Measurements from ENCODE around the gene PRAMEF6. TPM values are rescaled to one million over a fixed set of nuclear protein-coding genes. Genes with fewer than 3 reads are reported as not detected.
"Not testable (repeated sequence)": the region's sequence is repeated elsewhere in the genome, so short reads cannot be mapped to it uniquely, and the experiment has no call there.

PRAMEF6 gene
- total RNA-seq, 1 experiment from 2014 or later = not detected

DNA sequence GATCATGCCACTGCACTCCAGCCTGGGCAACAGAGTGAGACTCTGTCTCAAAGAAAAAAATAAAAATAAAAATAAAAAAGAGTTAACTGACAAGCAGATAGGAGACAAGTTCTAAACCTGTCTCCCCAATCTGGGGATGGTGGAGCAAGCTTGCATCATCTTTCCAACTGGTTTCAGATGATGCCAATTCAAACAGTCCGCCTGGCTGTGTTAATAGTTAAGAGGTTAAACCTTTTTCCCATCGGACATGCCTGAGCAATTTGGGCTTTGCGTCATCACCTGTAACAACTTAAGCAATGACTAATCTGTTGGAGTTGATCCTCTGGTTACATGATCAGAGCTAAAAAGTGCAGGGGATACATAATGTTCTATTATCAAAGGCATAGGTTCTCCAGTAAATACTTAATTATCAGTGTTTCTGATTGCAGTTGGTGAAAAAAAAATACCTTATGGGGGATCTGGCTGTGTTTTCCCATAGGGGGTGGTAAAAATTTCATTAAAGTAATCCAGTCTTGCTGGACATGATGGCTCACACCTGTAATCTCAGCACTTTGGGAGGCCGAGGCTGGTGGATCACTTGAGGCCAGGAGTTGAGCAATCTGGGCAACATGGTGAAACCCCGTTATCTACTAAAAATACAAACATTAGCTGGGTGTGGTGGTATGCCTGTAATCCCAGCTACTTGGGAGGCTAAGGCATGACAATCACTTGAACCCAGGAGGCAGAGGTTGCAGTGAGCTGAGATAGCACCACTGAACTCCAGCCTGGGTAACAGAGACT lies 43.4 kb downstream of the PRAMEF6 start:
- H3K9me3 ChIP-seq (ENCODE audit: control insufficient read depth, low read depth, low read length); H3K36me3 Mint-ChIP-seq (ENCODE audit: insufficient read depth in 1 of 3, low read depth in 3 of 3): not testable (repeated sequence)
- no CpG with 5 or more reads among the region's 5 CpGs for WGBS (ENCODE audit: extremely low coverage, insufficient read length, low lambda C conversion rate)

DNA sequence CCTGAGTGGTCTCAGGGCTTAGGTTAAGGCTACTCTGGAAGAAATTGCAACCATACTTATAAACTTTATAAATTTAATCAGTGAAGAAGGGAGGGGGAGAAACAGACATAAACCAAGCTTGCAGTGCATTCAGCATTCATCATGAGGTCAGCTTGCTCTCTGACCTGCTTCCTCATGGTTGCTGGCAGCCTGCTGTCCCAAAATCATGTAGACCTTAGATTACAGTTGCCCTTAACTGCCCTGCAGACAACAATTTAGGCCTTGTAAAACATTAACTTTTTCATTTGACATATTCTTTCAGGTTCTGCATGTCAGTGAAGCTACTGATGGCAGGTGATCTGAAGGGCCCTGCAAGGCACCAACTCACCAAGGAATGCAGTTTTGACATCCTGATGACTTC lies 48.2 kb downstream of the PRAMEF6 start:
- not testable (repeated sequence) for H3K9me3 ChIP-seq (ENCODE audit: control insufficient read depth, low read depth, low read length); H2BK5ac ChIP-seq (ENCODE audit: insufficient read length, low read length); H3K4me3 Mint-ChIP-seq; H3K4me2 ChIP-seq (ENCODE audit: insufficient read depth, insufficient read length, low read length); H3K18ac ChIP-seq (ENCODE audit: insufficient read length, low read depth, low read length); H4K5ac ChIP-seq (ENCODE audit: insufficient read length, low read depth, low read length); H2AFZ ChIP-seq (ENCODE audit: low read length); H2BK12ac ChIP-seq (ENCODE audit: insufficient read length, low read depth, low read length); H4K91ac ChIP-seq (ENCODE audit: insufficient read length, low read depth, low read length); H3K27me3 ChIP-seq (ENCODE audit: insufficient read depth, low read length); H3K27ac Mint-ChIP-seq; H3K23me2 ChIP-seq (ENCODE audit: insufficient read length, low read depth, low read length, poor library complexity, severe bottlenecking); H4K20me1 ChIP-seq (ENCODE audit: control insufficient read depth, insufficient read depth, insufficient read length); H3K9ac ChIP-seq (ENCODE audit: extremely low read depth, insufficient read length, low read length); DNase-seq; H4K8ac ChIP-seq (replicated peaks; ENCODE audit: insufficient read length, low read depth, low read length); H3K56ac ChIP-seq (ENCODE audit: insufficient read length, low read depth, low read length); H2BK120ac ChIP-seq (ENCODE audit: low read depth, low read length, poor library complexity, severe bottlenecking); H3K79me2 ChIP-seq (ENCODE audit: insufficient read depth, low read length); H3K27me3 Mint-ChIP-seq (ENCODE audit: low read depth); H3K4me1 Mint-ChIP-seq; H3K4ac ChIP-seq (ENCODE audit: low read depth, low read length); H3K14ac ChIP-seq (ENCODE audit: insufficient read depth, low read length); H3K79me1 ChIP-seq (ENCODE audit: insufficient read depth, low read depth, low read length, poor library complexity, severe bottlenecking); H3T11ph ChIP-seq (ENCODE audit: low read length); H3K4me1 ChIP-seq (ENCODE audit: insufficient read depth, low read length); H3K36me3 Mint-ChIP-seq (ENCODE audit: insufficient read depth in 1 of 3, low read depth in 3 of 3); H3K9me3 Mint-ChIP-seq; H3K23ac ChIP-seq (ENCODE audit: insufficient read length, low read depth, low read length); H2AK5ac ChIP-seq (ENCODE audit: insufficient read length, low read length); H2BK15ac ChIP-seq (ENCODE audit: low read depth, low read length); H2BK20ac ChIP-seq (ENCODE audit: low read depth, low read length, poor library complexity, severe bottlenecking); H3K27ac ChIP-seq (ENCODE audit: insufficient read length, low read depth, low read length)

More for the DNA sequence above, 43.4 kb downstream of the PRAMEF6 start:
- H2BK15ac ChIP-seq (ENCODE audit: low read depth, low read length); H2BK5ac ChIP-seq (ENCODE audit: insufficient read length, low read length); H4K5ac ChIP-seq (ENCODE audit: insufficient read length, low read depth, low read length); DNase-seq; H2AK5ac ChIP-seq (ENCODE audit: insufficient read length, low read length); H3K27ac Mint-ChIP-seq; H2BK12ac ChIP-seq (ENCODE audit: insufficient read length, low read depth, low read length); H3K9me3 Mint-ChIP-seq; H3K23me2 ChIP-seq (ENCODE audit: insufficient read length, low read depth, low read length, poor library complexity, severe bottlenecking); H3K18ac ChIP-seq (ENCODE audit: insufficient read length, low read depth, low read length); H3K4me1 ChIP-seq (ENCODE audit: insufficient read depth, low read length); H2AFZ ChIP-seq (ENCODE audit: low read length); H2BK120ac ChIP-seq (ENCODE audit: low read depth, low read length, poor library complexity, severe bottlenecking); H4K91ac ChIP-seq (ENCODE audit: insufficient read length, low read depth, low read length); H4K8ac ChIP-seq (replicated peaks; ENCODE audit: insufficient read length, low read depth, low read length); H3K9ac ChIP-seq (ENCODE audit: extremely low read depth, insufficient read length, low read length); H3K4me2 ChIP-seq (ENCODE audit: insufficient read depth, insufficient read length, low read length); H3K23ac ChIP-seq (ENCODE audit: insufficient read length, low read depth, low read length); H3K14ac ChIP-seq (ENCODE audit: insufficient read depth, low read length); H3K27me3 Mint-ChIP-seq (ENCODE audit: low read depth); H3K27ac ChIP-seq (ENCODE audit: insufficient read length, low read depth, low read length); H3K56ac ChIP-seq (ENCODE audit: insufficient read length, low read depth, low read length); H3T11ph ChIP-seq (ENCODE audit: low read length); H3K79me2 ChIP-seq (ENCODE audit: insufficient read depth, low read length); H2BK20ac ChIP-seq (ENCODE audit: low read depth, low read length, poor library complexity, severe bottlenecking); H3K27me3 ChIP-seq (ENCODE audit: insufficient read depth, low read length); H3K4me3 Mint-ChIP-seq; H3K4ac ChIP-seq (ENCODE audit: low read depth, low read length); H4K20me1 ChIP-seq (ENCODE audit: control insufficient read depth, insufficient read depth, insufficient read length); H3K79me1 ChIP-seq (ENCODE audit: insufficient read depth, low read depth, low read length, poor library complexity, severe bottlenecking); H3K4me1 Mint-ChIP-seq: not testable (repeated sequence)
